SH-SY5Y (cell line): Measurements from ENCODE around the gene SEMA3D.

Source experiments
- GATA2 ChIP-seq: IDR thresholded peaks from 2 replicates; pipeline ENCODE4 v1.6.1; 2011; ENCODE audit warnings: mild to moderate bottlenecking, low read depth, low read length
- GATA3 ChIP-seq: IDR thresholded peaks from 2 replicates; pipeline ENCODE4 v1.6.1; 2011; ENCODE audit warnings: low read depth, mild to moderate bottlenecking, low read length, moderate library complexity

- TF ChIP-seq GATA2 (no peak), GATA3 (no peak)
Observed at GRCh38 chr7:85156661-85157208, 30.1 kb downstream of the SEMA3D start.
